AG10803 (cell line): ENCODE measurements around the gene NOL4L.

Experiments used
- DNase-seq: peaks from one replicate; pipeline ENCODE4 v3.0.0; 2010; ENCODE audit warnings: low read depth
- H3K4me3 ChIP-seq: 2 replicates; pipeline ENCODE4 v1.5.1; 2011; ENCODE audit warnings: mild to moderate bottlenecking, low read length, control low read depth
- TF ChIP-seq, protein P1 (sequence below): conservative IDR thresholded peaks from 2 replicates; pipeline ENCODE4 v1.5.1; 2011; ENCODE audit warnings: mild to moderate bottlenecking, low read length, control low read depth, inconsistent platforms

The NOL4L gene

DNA sequence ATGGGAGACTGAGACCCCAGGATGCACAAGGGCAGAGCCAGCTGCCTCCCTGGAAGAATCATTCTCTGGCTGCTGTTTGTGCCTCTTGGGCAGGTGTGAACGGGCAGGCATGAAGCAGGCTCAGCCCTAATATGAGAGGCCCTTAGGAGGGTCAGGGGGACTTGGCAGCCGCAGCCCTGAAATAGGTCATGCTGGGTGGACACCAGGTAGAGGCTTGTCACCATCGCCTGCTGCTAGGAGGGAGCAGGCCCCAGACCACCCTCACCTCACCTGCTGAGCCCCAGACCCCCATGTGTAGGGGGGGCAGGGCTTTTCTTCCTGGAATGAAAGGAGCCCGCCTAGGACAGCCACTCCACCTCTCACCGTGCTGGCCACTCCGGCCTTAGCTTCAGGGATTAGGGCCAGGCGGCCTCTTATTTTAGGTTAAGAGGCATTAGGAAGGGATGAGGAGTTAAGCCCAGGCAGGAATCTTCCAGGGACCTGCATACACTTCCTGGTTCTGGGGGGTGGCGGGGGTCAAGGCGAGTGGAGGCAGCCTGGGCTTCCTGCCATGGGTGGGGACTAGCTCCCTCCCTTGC, 134.6 kb downstream of the NOL4L start:
- no peak for DNase-seq
- TF ChIP-seq, protein P1, sequence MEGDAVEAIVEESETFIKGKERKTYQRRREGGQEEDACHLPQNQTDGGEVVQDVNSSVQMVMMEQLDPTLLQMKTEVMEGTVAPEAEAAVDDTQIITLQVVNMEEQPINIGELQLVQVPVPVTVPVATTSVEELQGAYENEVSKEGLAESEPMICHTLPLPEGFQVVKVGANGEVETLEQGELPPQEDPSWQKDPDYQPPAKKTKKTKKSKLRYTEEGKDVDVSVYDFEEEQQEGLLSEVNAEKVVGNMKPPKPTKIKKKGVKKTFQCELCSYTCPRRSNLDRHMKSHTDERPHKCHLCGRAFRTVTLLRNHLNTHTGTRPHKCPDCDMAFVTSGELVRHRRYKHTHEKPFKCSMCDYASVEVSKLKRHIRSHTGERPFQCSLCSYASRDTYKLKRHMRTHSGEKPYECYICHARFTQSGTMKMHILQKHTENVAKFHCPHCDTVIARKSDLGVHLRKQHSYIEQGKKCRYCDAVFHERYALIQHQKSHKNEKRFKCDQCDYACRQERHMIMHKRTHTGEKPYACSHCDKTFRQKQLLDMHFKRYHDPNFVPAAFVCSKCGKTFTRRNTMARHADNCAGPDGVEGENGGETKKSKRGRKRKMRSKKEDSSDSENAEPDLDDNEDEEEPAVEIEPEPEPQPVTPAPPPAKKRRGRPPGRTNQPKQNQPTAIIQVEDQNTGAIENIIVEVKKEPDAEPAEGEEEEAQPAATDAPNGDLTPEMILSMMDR = no peak

DNA sequence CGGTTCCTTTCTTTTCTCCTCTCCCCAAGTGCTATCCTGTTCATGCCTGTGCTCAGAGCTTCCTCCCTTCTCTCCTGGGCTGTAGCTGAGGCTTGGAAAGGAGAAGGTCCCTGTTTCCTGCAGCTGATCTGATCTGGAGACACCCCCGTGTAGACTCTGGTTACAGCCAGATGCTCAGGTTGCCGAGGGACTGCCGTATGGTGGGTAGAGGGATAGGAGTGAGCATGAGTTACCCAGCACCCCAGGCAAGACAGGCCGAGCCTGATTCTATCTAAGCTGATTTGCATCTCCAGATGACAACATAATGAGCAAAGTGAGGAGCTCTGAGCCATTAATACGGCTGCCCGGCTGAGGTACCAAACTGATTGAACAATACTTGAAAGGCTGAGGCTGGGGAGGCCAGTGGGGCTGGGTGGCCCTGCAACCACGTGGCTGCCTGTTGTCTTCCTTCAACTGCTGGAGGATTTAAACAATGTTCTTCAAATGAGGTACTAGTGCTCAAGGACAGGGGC, 135.2 kb downstream of the NOL4L start:
- H3K4me3 ChIP-seq = no peak overlapping the region
- no peak for DNase-seq
- TF ChIP-seq, protein P1 = no peak

More for the DNA sequence above, 134.6 kb downstream of the NOL4L start:
- no peak overlapping the region for H3K4me3 ChIP-seq

- no peak overlapping the region for H3K4me3 ChIP-seq
- no peak for DNase-seq
- TF ChIP-seq, protein P1 = no peak
Observed at GRCh38 chr20:32449057-32449889, 135.9 kb downstream of the NOL4L start.

GRCh38 chr20:32448306-32449056, 136.7 kb downstream of the NOL4L start:
- TF ChIP-seq, protein P1 = no peak
- H3K4me3 ChIP-seq = no peak overlapping the region
- no peak for DNase-seq

DNA sequence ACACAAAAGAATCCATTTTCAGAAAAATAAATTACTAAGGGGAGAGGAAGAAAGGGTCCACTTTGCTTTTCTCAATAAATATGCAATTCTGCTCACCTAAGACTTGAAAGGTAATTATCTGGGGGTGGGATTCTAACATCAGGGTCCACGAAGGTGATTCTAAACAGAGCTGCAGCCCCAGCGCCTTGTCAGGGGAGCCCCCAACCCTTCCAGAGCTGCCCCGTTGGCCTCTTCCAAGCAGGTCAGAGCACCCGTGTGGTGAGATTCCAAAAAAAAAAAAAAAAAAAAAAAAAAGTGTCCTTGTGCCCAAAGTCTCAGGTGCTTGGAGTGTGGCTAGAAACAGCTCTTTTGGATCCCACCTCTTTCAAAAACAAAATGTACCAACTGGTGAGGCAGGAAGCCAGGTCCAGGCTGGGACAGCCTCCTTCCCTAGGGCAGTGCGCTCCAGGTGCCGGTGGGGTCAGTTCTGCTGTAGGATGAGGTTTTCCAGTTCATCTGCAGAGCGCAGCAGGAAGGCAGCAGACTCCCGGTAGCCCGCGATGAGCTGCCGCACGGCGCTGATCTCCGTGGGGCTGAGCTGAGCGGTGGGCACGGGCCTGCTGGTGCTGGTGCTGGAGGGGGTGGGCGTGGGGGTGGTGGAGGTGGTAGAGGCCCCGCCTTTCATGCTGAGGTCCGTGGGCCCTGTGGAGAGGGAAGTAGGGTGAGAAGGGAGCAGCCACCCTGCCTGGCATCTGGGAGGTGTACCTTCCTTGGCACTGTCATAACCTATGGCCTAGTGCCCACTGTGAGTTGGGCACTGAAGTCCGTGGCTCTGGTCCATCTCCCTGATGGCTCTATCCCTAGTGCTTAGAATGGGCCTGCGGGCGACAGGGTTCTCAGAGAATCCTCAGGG, 137.8 kb downstream of the NOL4L start:
- TF ChIP-seq, protein P1 = no peak
- no peak for DNase-seq
- no peak overlapping the region for H3K4me3 ChIP-seq

GRCh38 chr20:32446301-32447100, 138.6 kb downstream of the NOL4L start:
- DNase-seq = no peak
- H3K4me3 ChIP-seq = no peak overlapping the region
- TF ChIP-seq, protein P1 = no peak
